WTC11 (cell line): ENCODE results near the gene CAP1. TPM values are rescaled to one million over a fixed set of nuclear protein-coding genes. Genes with fewer than 3 reads are reported as not detected.

ENCODE experiments used
- ATAC-seq: fragments of 200-7000 bp; cut with Tn5 transposase; 2 replicates; pipeline ENCODE4 v1.10.0; 2021; ENCODE audit warnings: mild to moderate bottlenecking, moderate library complexity
- CTCF ChIA-PET: fragments of 300-600 bp; sonication (Branson Sonifier 250); formaldehyde crosslinking; loops from one replicate; lab custom pipeline; 2021; ENCODE audit warnings: antibody characterized with exemption; lab: Charles Lee
- POLR2A ChIA-PET: fragments of 350-600 bp; sonication (Branson Sonifier 250); formaldehyde crosslinking; loops from one replicate; lab custom pipeline; 2021; ENCODE audit warnings: antibody characterized with exemption; lab: Charles Lee
- DNase-seq: peaks from one replicate; pipeline ENCODE4 v3.0.0; 2021; ENCODE audit warnings: low spot score
- H3K27ac Mint-ChIP-seq: 2 replicates; pipeline ENCODE4 v1.8.0; 2021; ENCODE audit warnings: mixed read lengths
- H3K27me3 Mint-ChIP-seq: 2 replicates; pipeline ENCODE4 v1.8.0; 2021; ENCODE audit warnings: low read depth, mild to moderate bottlenecking, moderate library complexity, mixed read lengths
- H3K36me3 Mint-ChIP-seq: 2 replicates; pipeline ENCODE4 v1.8.0; 2021; ENCODE audit warnings: mixed read lengths
- H3K4me1 Mint-ChIP-seq: 2 replicates; pipeline ENCODE4 v1.8.0; 2022; ENCODE audit warnings: mixed read lengths
- H3K4me3 Mint-ChIP-seq: 2 replicates; pipeline ENCODE4 v1.8.0; 2021; ENCODE audit warnings: mild to moderate bottlenecking, moderate library complexity, mixed read lengths
- H3K9me3 Mint-ChIP-seq: 2 replicates; pipeline ENCODE4 v1.8.0; 2021; ENCODE audit warnings: mixed read lengths
- CBFB ChIP-seq: sonication (generic); formaldehyde crosslinking; IDR thresholded peaks from 2 replicates; pipeline ENCODE4 v1.8.1; 2022; ENCODE audit warnings: mild to moderate bottlenecking, low read depth, missing genetic modification reagents
- CDX4 ChIP-seq: fragments of 250-450 bp; sonication (Bioruptor Pico); IDR thresholded peaks from 2 replicates; pipeline ENCODE4 v1.9.0; 2021; ENCODE audit warnings: moderate library complexity, mild to moderate bottlenecking, inconsistent platforms, borderline replicate concordance
- CREB1 ChIP-seq: sonication (generic); formaldehyde crosslinking; IDR thresholded peaks from 2 replicates; pipeline ENCODE4 v1.8.0; 2023; ENCODE audit warnings: mild to moderate bottlenecking, missing genetic modification reagents
- E2F5 ChIP-seq: sonication (generic); formaldehyde crosslinking; IDR thresholded peaks from 2 replicates; pipeline ENCODE4 v1.8.1; 2022; ENCODE audit warnings: mild to moderate bottlenecking, moderate library complexity, missing genetic modification reagents
- EMX1 ChIP-seq: fragments of 250-450 bp; sonication (Bioruptor Pico); IDR thresholded peaks from 2 replicates; pipeline ENCODE4 v1.8.0; 2021; ENCODE audit warnings: mild to moderate bottlenecking
- FOXJ3 ChIP-seq: sonication (generic); formaldehyde crosslinking; IDR thresholded peaks from 2 replicates; pipeline ENCODE4 v1.9.0; 2021; ENCODE audit warnings: missing genetic modification reagents, mild to moderate bottlenecking, borderline replicate concordance
- JAZF1 ChIP-seq: fragments of 250-450 bp; sonication (Bioruptor Pico); IDR thresholded peaks from 2 replicates; pipeline ENCODE4 v1.9.0; 2021; ENCODE audit warnings: moderate library complexity, mild to moderate bottlenecking, inconsistent platforms
- KAT7 ChIP-seq: sonication (generic); formaldehyde crosslinking; IDR thresholded peaks from 2 replicates; pipeline ENCODE4 v1.8.1; 2023; ENCODE audit warnings: missing genetic modification reagents, mild to moderate bottlenecking, borderline replicate concordance
- MXD4 ChIP-seq: fragments of 250-450 bp; sonication (Bioruptor Pico); IDR thresholded peaks from 2 replicates; pipeline ENCODE4 v1.8.0; 2021; ENCODE audit warnings: mild to moderate bottlenecking, moderate library complexity, borderline replicate concordance
- NFATC4 ChIP-seq: fragments of 250-450 bp; sonication (Bioruptor Pico); IDR thresholded peaks from 2 replicates; pipeline ENCODE4 v1.9.0; 2021; ENCODE audit warnings: mild to moderate bottlenecking
- PRRX2 ChIP-seq: fragments of 250-450 bp; sonication (Bioruptor Pico); IDR thresholded peaks from 2 replicates; pipeline ENCODE4 v1.8.0; 2021; ENCODE audit warnings: mild to moderate bottlenecking
- USF1 ChIP-seq: sonication (generic); formaldehyde crosslinking; IDR thresholded peaks from 2 replicates; pipeline ENCODE4 v1.8.0; 2022; ENCODE audit warnings: mild to moderate bottlenecking, missing genetic modification reagents
- ZNF121 ChIP-seq: sonication (generic); formaldehyde crosslinking; IDR thresholded peaks from 2 replicates; pipeline ENCODE4 v1.8.0; 2023; ENCODE audit warnings: missing genetic modification reagents
- ZNF425 ChIP-seq: fragments of 250-450 bp; sonication (Bioruptor Pico); conservative IDR thresholded peaks from 2 replicates; pipeline ENCODE4 v1.9.0; 2021; ENCODE audit warnings: mild to moderate bottlenecking
- ZNF512 ChIP-seq: sonication (generic); formaldehyde crosslinking; IDR thresholded peaks from 2 replicates; pipeline ENCODE4 v1.8.1; 2022; ENCODE audit warnings: missing genetic modification reagents, borderline replicate concordance
- total RNA-seq: library from RNA; stranded (reverse); gene quantifications from 3 replicates; pipeline ENCODE4 v1.2.3, GENCODE V29; 2021
- TF ChIP-seq, protein P1 (sequence below): sonication (generic); formaldehyde crosslinking; IDR thresholded peaks from 2 replicates; pipeline ENCODE4 v1.8.0; 2023; ENCODE audit warnings: missing genetic modification reagents
- TF ChIP-seq, protein P2 (sequence below): fragments of 250-450 bp; sonication (Bioruptor Pico); IDR thresholded peaks from 2 replicates; pipeline ENCODE4 v1.8.0; 2021; ENCODE audit warnings: mild to moderate bottlenecking
- TF ChIP-seq, protein P3 (sequence below): fragments of 250-450 bp; sonication (Bioruptor Pico); IDR thresholded peaks from 2 replicates; pipeline ENCODE4 v1.9.0; 2021; ENCODE audit warnings: mild to moderate bottlenecking
- TF ChIP-seq, protein P4 (sequence below): sonication (generic); formaldehyde crosslinking; IDR thresholded peaks from 2 replicates; pipeline ENCODE4 v1.8.1; 2023; ENCODE audit warnings: mild to moderate bottlenecking, missing genetic modification reagents

The CAP1 gene
- total RNA-seq, 1 experiment from 2014 or later, result 304 TPM

- TF ChIP-seq ZNF425 (CRISPR knock-in tag), result peak; percentile 80; the same call in 1 of the 2 replicates
Observed at GRCh38 chr1:40039757-40040510, 595 bp upstream of the CAP1 start (continued).

DNA sequence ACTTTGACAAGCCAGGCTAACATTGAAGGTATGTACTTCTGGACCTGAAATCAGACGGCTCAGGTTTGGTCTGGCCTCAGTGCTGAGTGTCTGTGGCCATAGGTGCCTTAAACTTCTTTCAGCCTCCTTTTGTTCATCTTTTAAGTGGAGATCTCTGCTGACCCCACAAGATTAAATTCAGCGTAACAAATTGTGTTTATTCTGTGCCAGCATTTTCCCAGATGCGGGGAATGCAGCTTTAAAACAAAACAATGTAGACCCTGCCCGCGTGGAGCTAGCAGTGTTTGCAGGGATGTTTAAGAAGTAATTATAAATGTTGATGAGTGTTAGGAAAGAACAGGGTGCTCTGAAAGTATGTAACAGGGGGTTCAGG is 923 bp downstream of the CAP1 start:
- peaks cover 32% of the 10 kb centered on the region for H3K4me1 Mint-ChIP-seq
- H3K9me3 Mint-ChIP-seq, result no peaks in the 10 kb centered on the region
- H3K36me3 Mint-ChIP-seq, result peaks cover 20% of the 10 kb centered on the region
- ATAC-seq, result no peak
- H3K27me3 Mint-ChIP-seq, result no peaks in the 10 kb centered on the region
- peak overlapping the region; percentile 95 for H3K4me3 Mint-ChIP-seq
- DNase-seq, result no peak
- TF ChIP-seq CREB1 (CRISPR knock-in tag) (no peak), ZNF512 (CRISPR knock-in tag) (no peak), E2F5 (CRISPR knock-in tag) (no peak), FOXJ3 (CRISPR knock-in tag) (no peak), NFATC4 (CRISPR knock-in tag) (no peak), CDX4 (CRISPR knock-in tag) (no peak), CBFB (CRISPR knock-in tag) (no peak), MXD4 (CRISPR knock-in tag) (no peak)
- TF ChIP-seq, all 79 proteins: peak for 0
- ChIA-PET POLR2A (no interaction called here), CTCF (interaction anchor here (1.5 kb wide), 1 partner anchor 139 kb away, joined by 4 read pairs; the partner anchor contains the start of gene MYCL)
- H3K27ac Mint-ChIP-seq, result peak overlapping the region; percentile 87

DNA sequence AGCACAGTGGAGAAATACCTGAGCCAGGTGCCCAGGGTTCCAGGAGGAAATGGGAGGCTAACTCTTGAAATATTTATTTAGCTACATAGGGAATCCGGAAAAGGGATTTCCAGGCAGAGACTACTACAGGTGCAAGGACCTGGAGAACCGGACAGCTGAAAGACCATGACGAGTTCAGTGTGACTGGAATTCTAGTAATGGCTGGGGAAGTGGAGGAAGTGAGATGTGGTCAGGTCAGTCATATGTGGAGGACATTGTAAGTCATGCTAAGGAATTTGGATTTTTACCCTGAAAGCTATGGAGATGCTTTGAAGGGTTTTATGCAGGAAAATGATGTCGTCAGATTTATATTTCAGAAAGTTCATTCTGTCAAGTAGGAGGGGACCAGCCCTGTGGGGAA is 1.8 kb downstream of the CAP1 start:
- ChIA-PET CTCF (interaction anchor here (1.5 kb wide), 1 partner anchor 140 kb away, joined by 4 read pairs; the partner anchor contains the start of gene MYCL), POLR2A (no interaction called here)
- H3K4me1 Mint-ChIP-seq, result peaks cover 32% of the 10 kb centered on the region
- no peaks in the 10 kb centered on the region for H3K9me3 Mint-ChIP-seq
- ATAC-seq (no peak), DNase-seq (no peak)
- H3K4me3 Mint-ChIP-seq, result peak overlapping the region; percentile 47
- no peaks in the 10 kb centered on the region for H3K27me3 Mint-ChIP-seq
- H3K36me3 Mint-ChIP-seq, result peaks cover 20% of the 10 kb centered on the region
- H3K27ac Mint-ChIP-seq, result no peak overlapping the region
- TF ChIP-seq, protein P1, sequence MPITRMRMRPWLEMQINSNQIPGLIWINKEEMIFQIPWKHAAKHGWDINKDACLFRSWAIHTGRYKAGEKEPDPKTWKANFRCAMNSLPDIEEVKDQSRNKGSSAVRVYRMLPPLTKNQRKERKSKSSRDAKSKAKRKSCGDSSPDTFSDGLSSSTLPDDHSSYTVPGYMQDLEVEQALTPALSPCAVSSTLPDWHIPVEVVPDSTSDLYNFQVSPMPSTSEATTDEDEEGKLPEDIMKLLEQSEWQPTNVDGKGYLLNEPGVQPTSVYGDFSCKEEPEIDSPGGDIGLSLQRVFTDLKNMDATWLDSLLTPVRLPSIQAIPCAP, result no peak
- TF ChIP-seq KAT7 (CRISPR knock-in tag), result no peak
- TF ChIP-seq, protein P2, sequence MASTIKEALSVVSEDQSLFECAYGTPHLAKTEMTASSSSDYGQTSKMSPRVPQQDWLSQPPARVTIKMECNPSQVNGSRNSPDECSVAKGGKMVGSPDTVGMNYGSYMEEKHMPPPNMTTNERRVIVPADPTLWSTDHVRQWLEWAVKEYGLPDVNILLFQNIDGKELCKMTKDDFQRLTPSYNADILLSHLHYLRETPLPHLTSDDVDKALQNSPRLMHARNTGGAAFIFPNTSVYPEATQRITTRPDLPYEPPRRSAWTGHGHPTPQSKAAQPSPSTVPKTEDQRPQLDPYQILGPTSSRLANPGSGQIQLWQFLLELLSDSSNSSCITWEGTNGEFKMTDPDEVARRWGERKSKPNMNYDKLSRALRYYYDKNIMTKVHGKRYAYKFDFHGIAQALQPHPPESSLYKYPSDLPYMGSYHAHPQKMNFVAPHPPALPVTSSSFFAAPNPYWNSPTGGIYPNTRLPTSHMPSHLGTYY (CRISPR knock-in tag), result no peak
- TF ChIP-seq EMX1, result no peak
- TF ChIP-seq USF1 (CRISPR knock-in tag), result no peak
- TF ChIP-seq ZNF425 (CRISPR knock-in tag), result no peak
- TF ChIP-seq, protein P3, sequence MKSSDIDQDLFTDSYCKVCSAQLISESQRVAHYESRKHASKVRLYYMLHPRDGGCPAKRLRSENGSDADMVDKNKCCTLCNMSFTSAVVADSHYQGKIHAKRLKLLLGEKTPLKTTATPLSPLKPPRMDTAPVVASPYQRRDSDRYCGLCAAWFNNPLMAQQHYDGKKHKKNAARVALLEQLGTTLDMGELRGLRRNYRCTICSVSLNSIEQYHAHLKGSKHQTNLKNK, result no peak
- TF ChIP-seq, protein P4, sequence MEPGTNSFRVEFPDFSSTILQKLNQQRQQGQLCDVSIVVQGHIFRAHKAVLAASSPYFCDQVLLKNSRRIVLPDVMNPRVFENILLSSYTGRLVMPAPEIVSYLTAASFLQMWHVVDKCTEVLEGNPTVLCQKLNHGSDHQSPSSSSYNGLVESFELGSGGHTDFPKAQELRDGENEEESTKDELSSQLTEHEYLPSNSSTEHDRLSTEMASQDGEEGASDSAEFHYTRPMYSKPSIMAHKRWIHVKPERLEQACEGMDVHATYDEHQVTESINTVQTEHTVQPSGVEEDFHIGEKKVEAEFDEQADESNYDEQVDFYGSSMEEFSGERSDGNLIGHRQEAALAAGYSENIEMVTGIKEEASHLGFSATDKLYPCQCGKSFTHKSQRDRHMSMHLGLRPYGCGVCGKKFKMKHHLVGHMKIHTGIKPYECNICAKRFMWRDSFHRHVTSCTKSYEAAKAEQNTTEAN (CRISPR knock-in tag), result no peak
- TF ChIP-seq ZNF121 (CRISPR knock-in tag), result no peak
- no peak for TF ChIP-seq PRRX2
- no peak for TF ChIP-seq JAZF1 (CRISPR knock-in tag)
